NCI-H2107 treated with DMSO at 0.1 percent for 48 hours (cell line): Measurements from ENCODE around the gene SOX12.
"Not testable (repeated sequence)": the region's sequence is repeated elsewhere in the genome, so short reads cannot be mapped to it uniquely, and the experiment has no call there.

Experiments
- DNase-seq: peaks from one replicate; lab custom pipeline; 2025; ENCODE audit not compliant: unreplicated experiment; lab: John Stamatoyannopoulos, UW

SOX12 gene

DNA sequence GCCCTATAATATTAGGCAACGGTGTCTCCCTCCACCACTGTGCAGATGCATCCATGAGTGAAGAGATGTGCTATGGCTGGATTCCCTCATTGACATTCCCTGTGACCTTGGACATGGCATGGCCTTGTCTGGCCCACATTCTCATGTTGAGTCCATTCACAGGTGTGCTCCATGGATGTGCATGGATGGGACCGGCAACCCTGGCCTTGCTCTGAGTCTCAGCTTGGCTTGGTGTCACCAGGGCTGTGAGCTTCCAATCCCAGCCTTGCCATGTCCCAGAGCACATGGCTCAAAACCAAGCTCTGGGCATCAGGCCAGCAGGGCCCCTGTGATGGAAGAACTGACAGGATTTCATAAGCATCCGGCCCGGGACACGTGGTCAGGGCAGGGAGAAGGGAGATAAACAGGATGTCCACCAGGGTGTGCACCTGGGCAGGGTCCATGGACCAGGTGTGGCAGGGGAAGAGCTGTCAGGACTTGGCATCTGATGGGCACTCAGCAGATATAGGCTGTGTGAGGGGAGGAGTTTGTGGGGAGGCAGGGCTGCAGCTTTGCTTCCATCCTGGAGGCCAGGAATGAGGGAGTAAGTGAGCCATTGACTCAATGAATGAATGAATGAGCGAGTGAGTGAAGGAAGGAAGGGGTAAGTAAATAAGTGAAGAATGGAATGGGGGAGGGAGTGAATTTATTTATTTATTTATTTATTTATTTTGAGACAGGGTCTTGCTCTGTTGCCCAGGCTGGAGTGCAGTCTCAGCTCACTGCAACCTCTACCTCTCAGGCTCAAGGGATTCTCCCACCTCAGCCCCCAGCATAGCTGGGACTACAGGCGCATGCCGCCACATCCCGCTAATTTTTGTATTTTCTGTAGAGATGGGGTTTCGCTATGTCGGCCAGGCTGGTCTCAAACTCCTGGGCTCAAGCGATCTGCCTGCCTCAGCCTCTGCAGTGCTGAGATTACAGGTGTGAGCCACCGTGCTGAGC is 37.2 kb downstream of the SOX12 start:
- peak; percentile 59 for DNase-seq

DNA sequence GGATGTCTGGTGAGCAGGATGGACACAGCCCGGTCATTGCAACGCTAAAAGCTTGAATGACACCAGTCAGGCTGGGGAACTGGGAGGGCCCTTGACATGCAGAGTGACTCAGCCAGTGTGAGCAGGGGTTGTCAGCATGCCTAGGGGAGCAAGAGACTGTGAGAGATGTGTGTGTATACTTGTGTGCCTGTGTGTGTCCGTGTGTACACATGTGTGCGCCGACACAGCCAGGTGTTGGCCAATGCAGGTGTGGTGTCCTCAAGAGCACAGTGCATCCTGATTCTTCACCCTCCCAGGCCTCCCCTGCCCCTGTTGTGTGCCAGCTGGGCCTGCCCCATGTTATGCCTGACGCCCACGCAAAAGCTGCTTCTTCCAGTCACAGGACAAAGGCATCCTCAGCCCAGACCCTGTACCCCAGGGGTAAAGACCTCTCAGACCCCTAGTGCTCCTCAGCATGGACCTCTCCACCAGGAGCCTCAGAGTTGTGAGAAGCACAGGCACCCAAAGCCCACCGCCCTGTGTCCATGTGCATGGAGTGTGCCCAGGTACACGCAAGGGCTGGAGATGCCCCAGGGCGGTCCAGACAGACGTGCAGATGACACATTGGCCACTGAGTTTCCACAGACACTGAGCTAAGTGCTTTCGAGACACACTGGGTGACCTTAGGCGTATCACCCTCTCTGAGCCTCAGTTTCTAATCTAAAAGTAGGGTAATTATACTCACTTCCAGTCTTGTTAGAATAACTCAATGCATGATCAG is 38.1 kb downstream of the SOX12 start:
- no peak for DNase-seq

DNA sequence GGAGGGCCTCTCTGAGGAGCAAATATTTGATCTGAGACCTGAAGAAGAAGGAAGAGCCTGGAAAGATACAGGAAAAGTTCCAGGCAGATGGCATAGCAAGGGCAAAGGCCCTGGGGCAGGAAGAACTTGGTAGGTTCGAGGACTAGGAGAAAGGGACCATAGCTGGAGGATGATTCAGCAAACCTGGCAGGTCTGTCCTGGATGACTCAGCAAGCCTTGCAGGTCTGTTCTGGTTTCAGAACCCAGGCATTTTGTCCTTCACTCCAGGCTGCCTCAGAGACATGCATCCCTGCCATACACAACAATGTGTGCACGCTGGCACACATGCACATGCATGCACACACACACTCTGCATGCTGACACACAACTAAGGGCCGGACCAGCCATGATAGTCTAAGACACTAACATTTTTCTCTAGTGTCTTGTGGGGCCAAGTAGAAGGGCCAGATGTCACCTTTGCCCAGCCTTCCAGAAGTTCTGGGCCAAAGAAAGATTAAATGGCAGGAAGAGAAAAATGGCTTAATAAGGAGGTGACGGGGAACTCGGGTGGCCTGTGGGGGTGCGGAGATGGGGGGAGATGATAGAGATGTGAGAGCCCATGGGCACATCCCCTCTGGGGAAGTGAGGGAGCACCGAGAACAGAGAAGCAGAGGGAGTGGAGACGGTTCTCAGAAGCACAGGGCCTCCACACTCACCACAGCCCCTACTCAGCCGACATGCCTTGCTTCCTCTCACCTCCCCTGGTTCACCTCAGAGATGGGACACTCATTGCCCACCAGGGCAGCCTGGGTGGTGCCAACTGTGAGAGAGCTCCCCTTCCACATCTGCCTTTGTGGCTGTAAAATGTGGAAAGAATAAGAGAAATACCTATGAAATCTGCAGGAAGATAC is 39.8 kb downstream of the SOX12 start:
- DNase-seq, result no peak

DNA sequence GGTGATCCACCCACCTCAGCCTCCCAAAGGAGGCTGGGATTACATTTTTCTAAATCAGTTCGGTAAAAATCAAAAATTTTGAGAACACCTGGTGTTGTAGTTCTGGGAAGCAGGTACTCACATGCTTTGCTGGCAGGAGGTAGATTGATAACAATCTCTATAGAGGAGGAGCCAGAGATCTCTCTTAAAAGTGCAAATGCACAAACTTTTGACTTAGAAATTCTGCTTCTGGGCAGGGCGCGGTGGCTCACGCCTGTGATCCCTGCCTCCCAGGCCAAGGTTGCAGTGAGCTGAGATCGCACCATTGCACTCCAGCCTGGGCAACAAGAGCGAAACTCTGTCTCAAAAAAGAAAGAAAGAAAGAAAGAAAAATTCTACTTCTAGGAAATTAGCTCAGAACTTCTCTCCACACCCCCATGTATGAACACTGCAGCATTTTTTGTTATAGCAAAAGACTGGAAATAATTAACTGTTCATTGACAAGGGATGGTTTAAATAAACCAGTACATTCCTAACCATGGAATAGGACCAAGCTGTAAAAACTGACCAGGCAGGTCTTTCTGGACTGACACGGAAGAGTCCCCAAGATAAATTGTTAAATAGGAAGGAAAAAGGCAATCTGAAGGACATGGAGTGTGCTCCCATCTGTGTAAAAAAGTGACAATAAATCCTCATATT is 40.8 kb downstream of the SOX12 start:
- DNase-seq, result no peak

DNA sequence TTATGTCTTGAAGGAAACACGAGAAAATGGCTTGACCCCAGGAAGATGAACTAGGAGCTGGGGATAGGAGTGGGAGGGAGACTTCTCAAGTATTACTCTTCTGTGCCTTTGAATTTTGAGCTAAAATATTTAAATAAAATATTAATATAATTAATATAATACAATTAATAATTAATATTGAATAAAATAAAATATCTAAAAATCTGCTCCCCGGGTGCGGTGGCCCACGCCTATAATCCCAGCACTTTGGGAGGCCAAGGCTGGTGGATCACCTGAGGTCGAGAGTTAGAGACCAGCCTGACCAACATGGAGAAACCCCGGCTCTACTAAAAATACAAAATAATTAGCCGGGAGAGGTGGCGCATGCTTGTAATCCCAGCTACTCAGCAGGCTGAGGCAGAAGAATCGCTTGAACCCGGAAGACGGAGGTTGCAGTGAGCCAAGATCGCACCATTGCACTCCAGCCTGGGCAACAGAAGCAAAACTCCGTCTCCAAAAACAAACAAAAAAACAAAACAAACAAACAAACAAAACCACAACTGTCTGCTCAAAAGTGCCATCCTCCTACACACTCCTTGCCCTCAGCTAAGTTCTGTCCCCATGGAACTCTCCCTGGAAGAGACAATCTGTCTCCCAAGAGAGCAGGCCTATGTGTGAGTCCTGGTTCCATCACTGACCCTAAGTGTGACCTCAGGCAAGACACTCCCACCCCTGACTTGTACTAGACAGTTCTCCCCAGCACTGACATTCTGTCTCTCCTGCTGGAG is 41.5 kb downstream of the SOX12 start:
- no peak for DNase-seq

DNA sequence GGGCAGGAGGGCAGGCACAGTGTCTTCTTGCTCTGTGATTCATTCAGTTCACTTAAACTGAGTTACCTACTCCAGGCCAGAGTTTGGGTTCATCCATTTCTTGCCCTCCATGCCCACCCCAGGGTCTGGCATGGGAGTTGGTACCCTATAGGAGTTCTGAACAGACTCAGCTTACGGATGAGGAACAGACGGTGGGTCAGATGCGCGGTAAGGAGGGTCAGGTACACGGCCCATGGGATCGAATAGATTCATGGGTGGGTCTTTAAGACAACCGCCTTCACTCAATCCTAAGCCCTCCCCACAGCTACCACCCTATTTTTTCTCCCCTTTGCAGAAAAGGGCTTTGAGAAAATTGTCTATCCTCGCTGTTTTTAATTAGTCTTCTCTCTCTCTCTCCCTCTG is 42.1 kb downstream of the SOX12 start:
- DNase-seq, result no peak

DNA sequence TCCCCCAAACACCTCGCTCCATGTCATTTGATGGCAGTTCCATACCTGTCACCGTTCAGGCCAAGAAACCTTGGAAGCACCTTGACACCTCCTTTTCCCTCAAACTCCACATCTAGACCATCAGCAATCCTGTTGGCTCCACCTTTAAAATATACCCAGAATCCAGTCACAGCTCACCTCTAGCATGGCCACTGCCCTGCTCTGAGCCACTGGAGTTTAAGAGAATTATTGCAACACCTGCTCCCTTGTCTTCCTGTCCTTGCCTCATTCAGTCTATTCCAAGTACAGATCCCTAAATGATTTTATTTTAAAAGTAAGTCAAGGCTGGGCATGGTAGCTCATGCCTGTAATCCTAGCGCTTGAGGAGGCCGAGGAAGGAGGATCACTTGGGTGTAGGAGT is 43.6 kb downstream of the SOX12 start:
- DNase-seq, result no peak

DNA sequence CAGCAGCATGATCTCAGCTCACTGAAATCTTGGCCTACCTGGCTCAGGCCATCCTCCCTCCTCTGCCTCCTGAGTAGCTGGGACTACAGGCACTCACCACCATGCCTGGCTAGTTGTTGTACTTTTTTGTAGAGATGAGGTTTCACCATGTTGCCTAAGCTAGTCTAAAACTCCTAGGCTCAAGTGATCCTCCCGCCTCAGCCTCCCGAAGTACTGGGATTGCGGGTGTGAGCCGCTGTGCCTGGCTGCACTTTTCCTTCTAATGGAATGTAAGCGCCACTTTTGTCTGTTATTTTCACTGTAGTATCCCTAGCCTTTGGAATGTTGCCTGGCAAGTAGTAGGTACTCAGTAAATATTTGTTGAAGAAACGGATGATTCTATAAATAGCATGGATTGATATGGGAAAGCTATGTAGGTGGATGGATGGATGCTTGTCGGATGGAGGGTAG is 44.8 kb downstream of the SOX12 start:
- DNase-seq, result no peak

DNA sequence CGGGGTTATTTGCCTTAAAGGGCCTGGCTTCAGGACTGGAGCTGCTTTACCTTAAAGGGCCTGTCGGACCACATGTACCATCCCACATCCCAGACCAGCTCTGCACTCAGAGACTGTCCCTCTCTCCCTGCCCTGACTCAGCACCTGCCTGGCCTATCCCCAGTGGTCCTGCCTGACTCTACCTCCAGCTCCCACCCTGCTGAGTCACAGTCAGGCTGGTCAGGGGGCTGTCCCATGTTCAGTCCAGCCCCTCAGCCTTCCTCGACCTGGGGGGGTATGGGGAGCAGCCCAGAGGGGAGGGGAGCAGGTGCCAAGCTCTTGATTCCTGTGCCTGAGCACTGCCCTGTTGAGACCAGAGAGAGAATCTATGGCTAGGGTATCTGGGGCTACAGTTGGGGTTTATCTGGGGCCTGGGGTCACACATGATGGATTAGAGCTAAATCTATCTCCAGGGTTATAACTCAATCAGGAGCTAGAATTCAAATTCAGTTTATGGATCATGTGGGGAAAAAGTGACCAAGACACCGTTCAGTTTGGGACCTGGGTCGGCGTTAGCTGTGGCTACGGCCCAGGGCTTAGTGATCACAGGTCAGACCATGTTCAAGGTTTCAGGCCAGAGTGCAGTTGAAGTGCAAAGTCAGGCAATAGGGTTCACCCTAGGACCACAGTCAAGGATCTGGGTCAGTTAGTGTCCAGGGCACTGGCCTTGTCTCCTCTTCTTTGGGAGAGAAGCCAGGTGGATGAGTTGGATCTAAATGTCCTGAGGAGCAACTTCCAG is 45.8 kb downstream of the SOX12 start:
- DNase-seq, result no peak

DNA sequence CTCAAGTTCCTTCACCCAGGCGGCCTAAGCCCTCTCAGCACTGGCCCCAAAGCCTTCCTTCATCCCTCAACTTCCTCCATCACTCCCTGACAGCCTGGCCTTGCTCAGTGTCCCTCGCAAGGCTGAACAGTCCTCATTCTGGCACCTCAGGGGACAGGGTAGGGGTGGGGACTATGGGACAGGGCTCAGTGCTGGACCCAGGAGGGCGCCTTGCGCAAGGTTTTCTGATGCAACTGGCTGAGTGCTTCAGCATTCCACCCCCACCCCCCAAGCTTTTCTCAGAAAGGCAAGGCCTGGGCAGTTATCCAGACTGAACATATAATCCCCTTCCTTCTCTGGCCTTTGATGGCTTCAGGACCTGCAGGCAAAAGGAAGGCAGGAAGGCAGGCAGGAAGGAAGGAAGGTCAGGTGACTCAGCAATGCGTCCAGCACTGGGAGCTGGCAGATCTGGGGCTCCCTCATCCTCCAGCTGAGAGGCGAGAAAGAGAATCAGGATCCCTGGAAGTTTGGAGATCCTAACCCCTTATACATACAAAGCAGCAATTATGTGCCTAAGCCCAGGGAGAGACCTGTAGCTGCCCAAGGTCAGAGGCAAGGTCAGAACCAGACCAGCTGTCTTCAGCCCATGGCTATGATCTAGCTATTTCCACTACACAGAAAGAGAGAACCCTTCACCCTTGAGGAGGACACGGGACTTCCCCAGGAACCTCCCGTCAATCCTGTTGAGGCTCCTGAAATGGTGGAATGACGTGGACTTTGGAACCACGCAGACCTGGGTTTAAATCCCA is 46.6 kb downstream of the SOX12 start:
- DNase-seq, result peak; percentile 5

DNA sequence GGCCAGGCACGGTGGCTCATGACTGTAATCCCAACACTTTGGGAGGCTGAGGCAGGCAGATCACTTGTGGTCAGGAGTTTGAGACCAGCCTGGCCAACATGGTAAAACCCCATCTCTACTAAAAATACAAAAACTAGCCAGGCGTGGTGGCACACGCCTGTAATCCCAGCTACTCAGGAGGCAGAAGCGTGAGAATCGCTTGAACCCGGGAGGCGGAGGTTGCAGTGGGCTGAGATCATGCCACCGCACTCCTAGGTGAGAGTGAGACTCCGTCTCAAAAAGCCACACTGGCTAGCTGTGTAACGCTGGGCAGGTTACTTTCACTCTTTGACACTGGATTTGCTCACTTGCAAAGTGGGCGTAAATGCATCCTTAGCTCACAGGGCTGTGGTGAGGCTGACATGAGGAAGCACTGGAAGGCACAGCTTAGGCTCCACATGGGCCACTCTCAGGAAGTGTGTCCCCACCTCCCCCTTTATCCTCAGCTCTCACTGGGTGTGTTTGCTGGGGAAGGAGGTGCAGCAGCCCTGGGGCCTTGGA is 47.3 kb downstream of the SOX12 start:
- not testable (repeated sequence) for DNase-seq

DNA sequence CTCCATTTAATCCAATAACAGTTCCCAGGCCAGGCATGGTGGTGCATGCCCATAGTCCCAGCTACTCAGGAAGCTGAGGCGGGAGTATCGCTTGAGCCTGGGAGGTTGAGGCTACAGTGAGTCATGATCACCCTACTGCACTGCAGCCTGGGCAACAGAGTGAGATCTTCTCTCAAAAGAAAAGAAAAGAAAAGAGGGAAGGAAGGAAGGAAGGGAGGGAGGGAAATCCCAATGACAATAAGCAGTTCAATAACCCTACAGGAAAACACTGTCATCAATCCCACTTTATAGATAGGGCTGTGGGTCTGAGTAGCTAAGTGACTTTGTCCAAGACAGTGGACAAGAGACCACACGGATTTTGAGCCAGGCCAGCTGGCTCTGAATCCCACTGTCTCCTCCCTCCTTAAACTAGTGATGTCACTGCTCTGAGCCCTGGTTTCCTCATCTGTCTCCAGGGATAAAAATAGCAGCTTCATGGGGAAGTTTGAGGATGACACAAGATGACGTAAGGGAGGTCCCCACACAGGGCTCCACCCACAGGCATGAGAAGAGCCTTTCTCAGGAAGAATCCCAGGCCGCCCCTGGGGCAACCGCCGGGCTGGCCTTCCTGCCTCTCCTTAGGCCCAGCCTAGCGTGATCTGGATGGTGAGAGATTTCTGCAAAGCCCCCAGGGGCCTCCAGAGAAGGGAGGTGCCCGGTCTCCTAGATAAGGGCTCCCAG is 48.0 kb downstream of the SOX12 start:
- DNase-seq, result no peak

DNA sequence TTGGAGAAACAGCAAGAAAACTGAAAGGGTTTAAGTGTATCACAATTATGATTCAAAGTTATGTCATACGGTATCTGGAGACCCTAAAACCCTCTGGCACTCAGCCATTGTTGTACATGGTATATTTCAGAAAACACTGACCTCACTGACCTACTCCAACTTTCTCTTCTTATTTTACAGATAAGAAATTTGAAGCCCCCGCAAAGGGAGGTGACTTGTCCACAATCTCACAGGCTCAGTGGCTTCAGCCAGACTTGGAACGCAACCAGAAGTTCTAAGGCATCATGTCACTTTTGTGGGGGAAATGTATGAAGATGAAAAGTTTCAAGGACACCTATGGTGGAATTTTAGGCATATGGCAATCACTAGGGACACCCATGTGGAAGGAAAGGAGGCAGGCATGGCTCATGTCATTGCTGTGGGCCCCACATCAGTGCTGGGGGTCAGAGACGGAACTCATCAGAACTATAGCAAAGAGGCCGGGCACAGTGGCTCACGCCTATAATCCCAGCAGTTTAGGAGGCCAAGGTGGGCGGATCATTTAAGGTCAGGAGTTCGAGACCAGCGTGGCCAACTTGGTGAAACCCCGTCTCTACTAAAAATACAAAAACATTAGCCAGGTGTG is 50.0 kb downstream of the SOX12 start:
- DNase-seq, result no peak

DNA sequence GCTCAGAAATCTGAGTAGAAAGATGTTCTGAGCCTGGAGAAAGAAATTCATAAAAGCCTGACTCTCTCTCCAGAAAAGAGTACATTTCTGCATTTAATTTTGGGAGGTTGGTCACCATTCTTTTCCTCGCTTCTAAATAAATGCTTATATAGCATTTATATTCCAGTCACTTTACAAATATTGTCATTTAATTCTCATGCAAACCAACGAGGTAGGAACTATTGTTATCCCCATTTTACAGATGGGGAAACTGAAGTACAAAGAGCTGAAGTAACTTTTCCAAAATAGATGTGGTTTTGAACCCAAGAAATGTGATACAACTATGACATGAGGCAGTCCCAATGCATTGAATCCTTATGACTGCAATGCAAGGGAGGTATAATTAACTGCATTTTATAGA is 50.7 kb downstream of the SOX12 start:
- no peak for DNase-seq

DNA sequence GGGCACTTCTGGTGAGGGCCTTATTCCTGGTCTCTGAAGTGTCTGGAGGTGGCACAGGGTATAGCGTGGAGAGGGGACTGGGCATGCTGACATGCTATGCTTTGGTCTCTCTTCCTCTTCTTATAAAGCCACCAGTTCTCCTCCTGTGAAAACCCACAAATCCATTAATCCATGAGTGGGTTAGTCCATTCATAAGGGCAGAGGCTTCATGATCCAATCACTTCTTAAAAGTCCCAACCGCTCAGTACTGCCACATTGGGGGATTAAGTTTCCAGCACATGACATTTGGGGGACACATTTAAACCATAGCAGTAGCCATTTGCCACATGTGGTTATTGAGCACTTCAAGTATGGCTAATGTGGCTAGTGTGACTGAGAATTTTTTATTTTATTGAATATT is 51.4 kb downstream of the SOX12 start:
- DNase-seq, result no peak

DNA sequence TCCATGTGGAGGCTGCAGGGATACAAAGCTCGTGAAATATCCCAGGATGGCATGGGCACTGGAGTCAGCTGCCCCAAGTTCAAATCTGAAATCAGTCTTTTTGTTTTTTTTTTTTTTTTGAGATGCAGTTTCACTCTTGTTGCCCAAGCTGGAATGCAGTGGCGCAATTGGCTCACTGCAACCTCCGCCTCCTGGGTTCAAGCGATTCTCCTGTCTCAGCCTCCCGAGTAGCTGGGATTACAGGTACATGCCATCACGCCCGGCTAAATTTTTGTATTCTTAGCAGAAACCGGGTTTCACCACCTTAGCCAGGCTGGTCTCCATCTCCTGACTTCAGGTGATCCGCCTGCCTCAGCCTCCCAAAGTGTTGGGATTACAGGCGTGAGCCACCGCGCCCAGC is 52.2 kb downstream of the SOX12 start:
- DNase-seq, result not testable (repeated sequence)

DNA sequence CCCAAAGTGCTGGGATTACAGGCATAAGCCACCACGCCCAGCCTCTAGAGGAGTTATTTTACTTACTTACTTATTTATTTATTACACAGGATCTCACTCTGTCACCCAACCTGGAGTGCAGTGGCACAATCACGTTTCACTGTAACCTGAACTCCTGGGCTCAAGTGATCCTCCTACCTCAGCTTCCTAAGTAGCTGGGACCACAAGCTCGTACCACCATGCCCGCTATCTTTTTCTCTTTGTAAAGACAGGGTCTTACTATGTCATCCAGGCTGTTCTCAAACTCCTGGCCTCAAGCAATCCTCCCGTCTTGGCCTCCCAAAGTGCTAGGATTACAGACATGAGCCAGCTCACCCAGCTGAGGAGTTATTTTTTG is 53.6 kb downstream of the SOX12 start:
- peak; percentile 44 for DNase-seq
